ENCODE data around the gene PIAS2.

The PIAS2 gene

DNA sequence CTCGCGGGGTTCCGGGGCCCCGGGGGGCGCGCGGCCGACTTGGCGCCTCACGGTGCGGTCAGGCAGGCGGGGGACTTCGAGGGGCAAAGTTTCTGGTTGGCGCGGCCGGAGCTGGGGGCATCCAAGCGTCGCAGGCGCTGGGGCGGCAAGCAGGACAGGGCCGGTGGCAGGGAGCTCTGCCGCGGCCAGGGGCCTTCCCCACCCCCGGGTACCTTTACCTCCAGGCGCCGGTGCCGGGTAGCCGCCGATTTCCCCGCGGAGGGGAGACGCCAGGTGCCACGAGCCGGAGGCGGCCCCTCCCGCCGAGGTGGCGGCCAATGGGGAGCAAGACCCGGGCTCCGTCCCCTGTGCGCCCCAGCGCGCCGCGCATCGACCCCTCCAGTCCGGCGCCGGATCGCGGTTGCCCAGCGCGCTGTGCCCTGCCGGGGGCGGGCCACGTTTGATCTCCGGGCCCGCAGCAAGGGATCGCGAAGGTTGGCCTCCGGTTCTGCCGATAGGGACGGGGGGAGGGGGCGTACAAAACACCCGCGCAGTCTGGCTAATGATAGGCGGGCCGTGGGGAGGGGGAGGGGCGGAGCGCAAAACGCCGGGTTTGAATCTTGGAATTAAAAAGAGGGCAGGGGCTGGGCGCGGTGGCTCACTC, 160.6 kb downstream of the PIAS2 start, which contains the start of gene ST8SIA5:
TSS of gene ST8SIA5 (minus strand) at position 495 of the 643 bp plus-strand sequence. CDS start 545 bp downstream, outside the sequence.
- DNase-seq, result no peak

DNA sequence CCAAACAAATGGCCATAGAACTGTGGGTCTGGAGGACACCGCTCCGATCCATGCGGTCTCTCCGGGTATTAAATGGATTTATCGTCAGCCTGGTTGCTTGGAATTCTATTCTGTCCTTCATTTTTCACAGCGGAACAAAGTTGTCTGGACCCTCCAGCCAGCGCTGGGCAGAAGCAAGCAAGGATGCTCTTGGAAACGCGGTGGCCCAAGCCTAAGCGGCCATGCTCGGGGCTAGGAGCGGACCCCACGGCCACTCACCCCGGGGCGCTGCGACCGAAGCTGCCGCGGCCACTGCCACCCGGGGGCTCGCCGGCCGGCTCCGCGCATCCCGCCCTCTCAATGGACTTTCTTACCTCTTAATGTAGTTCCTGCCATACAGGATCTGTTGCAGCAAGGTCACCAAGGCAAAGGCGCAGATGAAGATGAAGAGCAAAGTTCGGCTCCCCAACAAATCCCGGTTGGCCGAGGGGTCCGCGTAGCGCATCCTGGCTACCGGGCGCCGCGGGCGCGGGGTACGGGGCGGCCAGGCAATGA, 161.2 kb downstream of the PIAS2 start:
- DNase-seq, result no peak

DNA sequence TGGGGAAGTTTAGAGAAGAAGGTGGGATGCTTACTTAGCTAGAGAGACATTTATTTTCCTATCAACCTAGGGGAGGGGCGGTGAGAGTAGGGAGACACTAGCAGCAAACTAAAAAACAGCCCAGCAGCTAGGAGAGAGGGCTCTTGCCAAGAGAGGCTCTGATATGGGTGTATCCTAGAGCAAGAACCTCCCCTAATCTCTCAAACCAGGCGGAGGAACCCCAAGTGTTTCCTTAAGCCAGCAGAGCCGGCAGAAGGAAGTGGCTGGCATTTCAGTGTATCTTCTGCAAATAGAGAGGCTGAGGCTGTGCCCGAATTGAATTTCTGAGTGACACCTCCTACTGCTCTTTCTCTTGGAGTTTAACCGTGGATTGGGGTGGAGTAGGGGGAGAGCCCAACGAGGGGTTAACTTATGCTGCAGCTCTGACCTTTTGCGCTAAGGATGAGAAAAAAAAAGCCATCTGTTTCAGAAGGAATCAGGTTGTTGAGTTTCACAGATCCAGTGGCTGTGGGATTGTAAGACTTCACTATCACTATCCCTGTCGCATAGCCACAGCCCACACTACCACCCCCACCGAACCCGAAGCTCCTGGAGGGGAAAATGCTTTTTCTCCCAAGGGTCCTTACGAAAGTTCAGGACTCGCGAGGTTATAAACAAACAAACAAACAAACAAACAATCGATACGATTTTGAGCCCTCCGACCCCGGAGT, 161.8 kb downstream of the PIAS2 start:
- DNase-seq, result no peak

DNA sequence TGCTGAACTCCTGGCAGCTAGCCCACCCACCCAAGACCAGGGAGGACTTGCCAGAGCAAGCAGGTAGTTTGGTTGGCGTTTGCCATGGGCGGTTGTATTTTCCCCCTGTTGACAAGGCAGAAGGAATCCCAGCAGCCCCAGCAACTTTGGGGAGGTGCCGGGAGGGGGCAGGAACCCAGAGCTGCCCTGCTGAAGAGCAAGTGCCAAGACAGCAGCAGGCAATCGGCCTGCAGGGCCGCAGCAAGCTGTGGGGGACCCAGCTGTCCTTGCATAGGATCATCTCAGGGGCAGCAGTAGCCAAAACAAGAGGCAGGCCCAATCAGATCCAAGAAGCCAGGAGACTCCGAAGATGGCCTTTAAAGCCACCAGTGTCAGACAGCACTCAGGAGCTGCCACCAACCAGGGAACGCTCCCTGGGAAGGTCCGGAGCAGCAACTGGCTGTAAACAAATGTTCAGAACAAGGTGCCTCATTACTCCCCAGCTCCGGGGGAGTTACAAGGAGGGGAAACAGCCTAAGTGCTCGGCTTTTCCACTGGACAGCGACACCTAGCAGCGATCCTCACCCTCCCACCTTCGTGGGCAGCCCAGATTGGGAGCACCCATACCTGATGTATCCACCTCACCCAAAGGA, 162.5 kb downstream of the PIAS2 start:
- DNase-seq, result no peak

DNA sequence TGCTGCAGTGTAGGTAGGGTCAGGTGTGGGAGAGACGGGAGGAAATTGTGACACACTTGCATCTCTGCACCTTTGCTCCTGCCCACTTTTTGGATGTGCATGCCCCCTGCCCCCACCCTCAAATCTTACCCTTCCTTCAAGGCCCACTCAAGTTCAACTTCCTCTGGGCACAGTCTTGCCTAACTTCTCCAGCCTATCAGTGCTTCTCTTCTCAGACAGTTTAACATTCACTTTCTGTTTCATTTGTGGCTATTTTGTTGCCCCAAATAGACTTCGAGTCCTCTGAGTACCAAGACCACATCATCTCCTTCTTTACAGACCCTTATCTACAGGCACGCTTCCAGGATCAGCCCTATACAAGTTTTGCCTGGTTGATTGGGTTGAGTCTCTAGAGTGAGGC, 163.1 kb downstream of the PIAS2 start:
- no peak for DNase-seq
